Right ventricle myocardium superior (tissue), 1 donor: ENCODE results near the gene SGPL1. TPM values are rescaled to one million over a fixed set of nuclear protein-coding genes. Genes with fewer than 3 reads are reported as not detected.

Experiments used
- ATAC-seq: fragments of 200-7000 bp; cut with Tn5 transposase; one replicate; pipeline ENCODE4 v1.9.1; 2020; ENCODE audit warnings: mild to moderate bottlenecking; ENCODE audit not compliant: poor library complexity
- DNase-seq: peaks from one replicate; pipeline ENCODE4 v3.0.0-alpha.2; 2020
- intact Hi-C: fragments of 100-400 bp; cut with DNase I; formaldehyde crosslinking; loops from one replicate; pipeline ENCODE4 v1.11.2; 2022
- total RNA-seq: library from RNA; stranded (reverse); fragmentation: NEBNext Ultra II Directional; extraction: Animal tissue kit (Norgen Biotek cat#: 25700); gene quantifications from one replicate; pipeline ENCODE4 v1.2.1, GENCODE V29; 2021
- donor health status: DM: no; HTN: yes; CAD: no; lungs with severe emphysema.

SGPL1 gene
- total RNA-seq, 1 donor from 2014 or later, result 11.6 TPM

GRCh38 chr10:70832852-70833528 is 17.2 kb downstream of the SGPL1 start:
- DNase-seq (no peak), ATAC-seq (peak; percentile 21)
- intact Hi-C loops, result no loop called here

- intact Hi-C loops, result no loop called here
- DNase-seq (no peak), ATAC-seq (no peak)
Observed at GRCh38 chr10:70833601-70834000, 17.9 kb downstream of the SGPL1 start.

DNA sequence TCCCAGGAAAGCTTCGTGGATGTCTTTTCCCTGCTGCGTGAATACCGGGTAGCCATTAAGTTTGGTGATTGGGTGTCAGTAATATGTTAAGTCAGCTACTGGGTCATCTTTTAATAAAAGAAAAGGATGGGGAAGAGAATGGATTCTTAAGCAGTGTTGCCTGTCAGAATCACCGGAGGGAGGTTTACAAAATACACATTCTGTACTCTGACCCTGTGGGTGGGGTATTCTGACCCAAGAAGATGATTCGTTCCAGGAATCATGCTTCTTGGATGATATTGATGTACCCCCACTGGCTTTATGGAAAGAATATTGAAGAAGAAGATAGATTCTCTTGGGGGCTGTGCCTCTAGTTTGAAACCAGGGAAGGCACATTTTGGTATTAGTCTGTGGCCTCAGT is 18.3 kb downstream of the SGPL1 start:
- DNase-seq (no peak), ATAC-seq (no peak)
- intact Hi-C loops, result no loop called here

DNA sequence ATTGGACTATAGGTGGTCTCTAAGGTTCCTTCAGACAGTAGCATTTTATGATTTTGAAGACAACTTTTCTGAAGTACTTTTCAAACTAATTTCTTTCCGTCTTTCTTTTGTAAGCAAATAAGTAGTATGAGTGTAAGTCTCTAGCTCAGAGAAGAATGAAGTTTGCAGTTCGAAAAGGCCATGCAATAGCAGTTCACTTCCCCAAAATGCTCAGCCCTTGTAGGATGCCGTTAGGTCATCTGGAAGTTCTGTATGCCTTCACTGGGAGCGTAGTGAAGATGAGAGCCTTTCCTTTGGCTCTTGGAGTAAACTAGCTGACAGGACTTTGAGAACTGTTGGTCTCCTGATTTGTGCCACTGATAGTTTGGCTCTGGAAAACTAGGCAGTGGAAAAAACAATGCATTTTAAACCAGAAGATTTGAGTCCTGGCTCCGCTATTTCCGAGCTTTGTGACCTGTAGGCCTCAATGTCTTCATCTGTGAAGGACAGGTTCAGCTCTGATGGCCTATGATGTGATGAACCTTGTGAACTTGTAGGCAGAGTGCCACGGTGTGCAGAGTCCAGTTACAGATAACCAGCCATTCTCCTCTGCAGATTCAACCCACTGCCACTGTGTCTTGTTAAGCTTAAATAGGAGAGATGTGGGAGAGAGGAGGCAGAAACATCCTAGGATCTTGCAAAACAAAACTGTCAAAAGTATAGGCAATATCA is 18.8 kb downstream of the SGPL1 start:
- ATAC-seq (no peak), DNase-seq (no peak)
- intact Hi-C loops, result no loop called here

DNA sequence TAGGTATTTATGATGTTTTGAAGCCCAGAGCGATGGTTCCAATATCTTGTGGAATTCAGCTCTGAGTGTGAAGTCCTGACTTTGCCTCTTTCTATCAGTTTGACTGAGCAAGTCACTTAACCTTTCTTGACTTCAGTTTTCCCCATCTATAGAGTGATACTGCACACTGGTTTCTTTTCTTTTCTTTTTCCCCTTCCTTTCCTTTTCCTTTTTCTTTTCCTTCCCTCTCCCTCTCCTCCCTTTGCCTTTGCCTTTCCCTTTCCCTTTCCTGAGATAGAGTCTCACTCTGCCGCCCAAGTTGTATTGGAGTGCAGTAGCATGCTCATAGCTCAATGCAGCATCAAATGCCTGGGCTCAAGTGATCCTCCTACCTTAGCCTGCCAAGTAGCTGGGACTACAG is 20.6 kb downstream of the SGPL1 start:
- DNase-seq, result no peak
- intact Hi-C loops, result no loop called here
- no peak for ATAC-seq

DNA sequence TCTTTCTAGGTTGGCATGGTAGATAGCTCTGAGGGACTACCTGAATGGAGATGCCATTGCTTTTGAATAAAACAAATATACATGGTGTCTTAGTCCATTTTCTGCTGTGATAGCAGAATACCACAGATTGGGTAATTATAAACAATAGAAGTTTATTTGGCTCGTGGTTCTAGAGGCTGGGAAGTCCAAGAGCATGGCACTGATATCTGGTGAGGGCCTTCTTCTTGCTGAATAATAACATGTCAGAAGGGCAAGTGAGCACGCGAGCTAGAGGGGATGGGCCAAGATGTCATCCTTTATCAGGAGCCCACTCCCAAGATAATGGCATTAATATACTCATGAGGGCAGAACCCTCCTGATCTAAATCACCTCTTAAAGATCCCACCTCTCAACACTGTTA is 21.9 kb downstream of the SGPL1 start:
- DNase-seq (no peak), ATAC-seq (no peak)
- intact Hi-C loops, result no loop called here

- no peak for ATAC-seq
- no peak for DNase-seq
- intact Hi-C loops, result no loop called here
Observed at GRCh38 chr10:70838270-70838805, 22.6 kb downstream of the SGPL1 start.

DNA sequence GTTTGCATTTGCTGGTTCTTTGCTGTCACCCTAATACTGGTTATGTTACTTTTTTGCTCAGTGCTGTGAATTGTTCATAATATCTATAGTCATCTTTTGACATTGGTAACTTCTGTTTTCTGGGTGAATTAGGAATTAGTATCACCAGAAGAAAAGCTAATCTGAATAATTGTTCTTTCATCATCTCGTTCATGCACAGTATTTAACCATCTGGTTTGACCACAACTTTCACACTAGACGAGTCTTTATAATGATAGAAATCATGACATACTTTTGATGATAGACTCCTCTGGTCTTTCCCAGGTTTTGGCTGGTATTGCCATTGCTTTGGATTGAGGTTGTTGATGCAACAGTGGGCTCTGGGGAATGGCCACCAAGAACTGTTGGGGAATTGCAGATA is 25.1 kb downstream of the SGPL1 start:
- DNase-seq (no peak), ATAC-seq (no peak)
- intact Hi-C loops, result no loop called here

- ATAC-seq, result no peak
- intact Hi-C loops, result no loop called here
- no peak for DNase-seq
Observed at GRCh38 chr10:70843333-70843732, 27.6 kb downstream of the SGPL1 start.

DNA sequence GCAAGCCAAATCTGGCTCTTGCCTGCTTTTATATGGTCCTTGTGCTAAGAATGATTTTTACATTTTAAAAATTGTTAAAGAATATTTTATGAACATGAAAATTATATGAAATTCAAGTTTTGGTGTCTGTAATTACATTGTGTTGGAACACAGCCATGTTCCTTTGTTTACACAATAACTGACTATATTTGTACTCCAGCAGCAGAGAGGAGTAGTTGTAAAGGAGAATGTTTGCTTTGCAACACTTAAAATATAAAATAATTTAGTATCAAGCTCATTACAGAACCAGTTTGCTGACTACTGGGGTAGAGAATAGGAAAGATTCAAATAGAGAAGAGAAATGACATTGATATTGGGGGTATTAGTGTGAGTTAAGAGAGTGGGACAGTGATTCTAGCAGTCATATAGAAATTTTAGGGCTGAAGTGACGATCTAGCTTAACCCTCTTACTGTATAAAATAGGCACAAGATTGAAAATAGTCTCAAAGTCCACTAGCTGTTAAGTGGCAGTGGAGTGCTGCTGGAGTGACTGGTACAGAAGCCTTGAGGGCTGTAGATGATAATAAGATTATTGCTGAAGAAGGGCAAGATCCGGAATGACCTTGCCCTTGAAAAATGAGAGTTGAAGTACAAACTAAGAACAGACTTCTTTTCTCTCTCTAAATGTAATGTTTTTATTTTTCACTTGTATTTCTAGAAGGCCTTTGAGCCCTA is 28.2 kb downstream of the SGPL1 start:
- DNase-seq (no peak), ATAC-seq (no peak)
- intact Hi-C loops, result no loop called here

DNA sequence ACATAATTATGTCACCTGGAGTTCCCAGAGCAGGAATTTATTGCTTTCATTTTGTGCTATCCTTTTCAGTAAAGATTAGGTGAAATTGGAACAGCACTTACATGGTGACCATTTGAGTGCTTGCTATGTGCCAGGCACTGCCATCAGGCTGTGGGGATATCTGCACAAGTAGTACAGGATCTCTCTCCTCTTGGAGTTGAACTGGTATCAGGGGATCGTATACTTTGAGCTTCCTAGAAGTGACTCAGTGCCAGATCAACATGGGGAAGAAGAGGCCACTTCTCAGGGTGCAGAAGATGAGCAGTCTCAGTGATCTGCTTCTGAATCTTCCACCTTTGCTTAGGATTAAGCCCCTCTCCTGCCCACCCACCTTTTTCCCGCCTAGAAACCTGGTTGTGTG is 29.5 kb downstream of the SGPL1 start:
- ATAC-seq (no peak), DNase-seq (no peak)
- intact Hi-C loops, result no loop called here

- intact Hi-C loops, result no loop called here
- DNase-seq (no peak), ATAC-seq (no peak)
Observed at GRCh38 chr10:70845816-70846215, 30.1 kb downstream of the SGPL1 start.

DNA sequence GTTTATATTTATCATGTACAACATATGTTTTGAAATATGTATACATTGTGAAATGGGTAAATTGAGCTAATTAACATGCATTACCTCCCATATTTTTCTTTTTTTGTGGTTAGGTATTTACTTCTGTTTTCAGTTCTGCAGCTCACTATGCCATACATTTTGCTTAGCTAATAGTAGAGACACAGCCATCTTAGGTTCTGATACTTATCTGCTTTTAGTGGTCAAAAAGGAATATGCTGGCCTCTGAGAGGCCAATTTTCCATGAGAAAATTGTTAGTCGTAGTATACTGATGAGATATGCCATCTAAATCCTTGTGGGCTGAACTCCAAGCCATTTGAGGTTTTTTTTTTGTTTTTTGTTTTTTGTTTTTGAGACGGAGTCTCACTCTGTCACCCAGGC is 31.0 kb downstream of the SGPL1 start:
- no peak for DNase-seq
- intact Hi-C loops, result no loop called here
- no peak for ATAC-seq

DNA sequence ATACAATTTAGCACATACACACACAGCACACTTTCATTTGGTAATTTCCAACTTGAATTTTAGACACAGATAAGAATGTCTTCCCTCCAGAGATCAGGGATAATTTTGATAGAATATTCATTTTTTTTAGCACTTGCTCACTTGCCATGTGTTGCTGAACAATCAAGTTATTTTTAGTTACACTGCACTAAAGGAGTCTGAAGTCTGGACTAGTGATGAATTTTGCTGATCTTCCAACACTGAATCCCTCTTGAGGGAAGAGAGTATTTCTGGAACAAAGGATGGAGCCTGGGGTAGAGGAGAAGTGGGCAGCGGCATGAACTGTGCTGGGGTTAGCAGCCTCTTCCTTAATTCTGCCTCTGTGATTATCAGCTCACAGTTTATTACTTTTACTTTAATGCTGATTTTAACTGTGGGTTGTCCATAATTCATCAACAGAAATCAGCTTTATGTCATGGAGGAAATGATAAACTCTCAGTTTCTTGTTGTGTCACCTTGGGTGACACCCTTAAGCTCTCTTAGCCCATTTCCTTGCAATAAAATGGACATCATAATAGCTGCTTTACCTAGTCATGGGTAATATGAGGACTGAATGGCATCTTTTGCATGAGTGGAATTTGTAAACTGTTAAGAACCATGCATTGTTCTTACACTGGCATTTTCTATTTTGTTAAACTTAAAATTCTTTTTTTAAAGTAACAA is 32.1 kb downstream of the SGPL1 start:
- ATAC-seq, result peak; percentile 12
- DNase-seq, result no peak
- intact Hi-C loops, result no loop called here

DNA sequence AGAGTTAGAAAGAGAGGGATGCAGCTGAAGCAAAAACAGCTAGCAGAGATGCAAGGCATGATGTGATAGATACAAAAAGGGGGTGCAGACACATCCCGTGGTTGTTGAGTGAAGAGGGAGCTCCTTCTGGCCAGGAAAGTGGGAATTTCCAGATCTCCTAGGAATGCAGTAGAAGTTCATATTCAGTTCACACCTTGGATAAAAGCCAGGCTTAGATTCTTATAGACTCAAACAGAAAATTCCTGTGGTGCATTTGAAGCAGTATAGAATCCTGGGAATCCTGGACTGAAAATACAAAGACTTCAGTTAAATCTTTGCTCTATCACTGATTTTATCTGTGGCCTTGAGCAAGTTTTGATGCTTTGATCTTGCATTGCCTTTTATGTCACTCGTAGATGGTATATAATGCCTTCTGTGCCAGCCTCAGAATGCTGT is 33.9 kb downstream of the SGPL1 start:
- intact Hi-C loops, result no loop called here
- no peak for DNase-seq
- ATAC-seq, result no peak

GRCh38 chr10:70850097-70850496 is 34.3 kb downstream of the SGPL1 start:
- intact Hi-C loops, result no loop called here
- DNase-seq, result no peak
- no peak for ATAC-seq

DNA sequence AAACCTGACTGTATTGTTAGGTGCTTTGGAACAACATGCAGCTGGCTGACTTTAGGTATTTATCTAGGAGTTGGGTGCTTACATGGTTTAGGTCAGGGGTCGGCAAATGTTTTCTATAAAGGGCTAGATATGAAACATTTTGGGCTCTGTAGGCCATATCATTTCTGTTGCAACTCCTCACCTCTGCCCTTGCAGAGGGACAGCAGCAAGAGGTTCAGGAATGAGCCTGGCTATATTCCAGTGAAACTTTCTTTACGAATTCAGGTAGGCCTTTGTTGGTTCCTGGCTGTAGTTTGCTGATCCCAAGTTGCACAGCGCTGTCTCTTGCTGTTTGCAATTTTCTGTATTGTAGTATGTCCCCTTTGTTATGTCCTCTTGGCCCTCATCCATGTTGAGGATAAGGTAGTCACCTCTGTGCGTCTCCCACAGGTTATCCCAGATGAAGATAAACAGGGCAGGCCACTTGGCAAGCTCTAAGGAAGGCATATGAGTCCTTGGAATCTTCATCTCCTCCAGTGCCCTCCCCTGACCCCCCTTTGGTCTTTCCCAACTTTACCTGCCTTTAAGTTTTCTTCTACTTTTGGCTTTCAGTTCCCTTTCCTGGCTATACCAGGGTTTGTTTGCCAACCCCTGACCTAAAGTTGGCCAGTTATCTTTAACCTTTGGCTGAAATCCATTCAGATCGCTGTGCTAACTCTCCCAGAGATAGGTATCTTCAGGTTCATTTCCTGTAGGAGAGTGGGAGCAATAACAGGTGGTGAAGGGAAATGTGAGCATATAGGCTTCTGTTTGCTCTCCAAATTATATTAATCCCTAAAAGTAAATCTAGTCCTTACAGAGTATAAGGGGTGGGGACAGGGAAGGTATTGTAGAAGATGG is 36.1 kb downstream of the SGPL1 start:
- ATAC-seq (no peak), DNase-seq (no peak)
- intact Hi-C loops, result no loop called here

DNA sequence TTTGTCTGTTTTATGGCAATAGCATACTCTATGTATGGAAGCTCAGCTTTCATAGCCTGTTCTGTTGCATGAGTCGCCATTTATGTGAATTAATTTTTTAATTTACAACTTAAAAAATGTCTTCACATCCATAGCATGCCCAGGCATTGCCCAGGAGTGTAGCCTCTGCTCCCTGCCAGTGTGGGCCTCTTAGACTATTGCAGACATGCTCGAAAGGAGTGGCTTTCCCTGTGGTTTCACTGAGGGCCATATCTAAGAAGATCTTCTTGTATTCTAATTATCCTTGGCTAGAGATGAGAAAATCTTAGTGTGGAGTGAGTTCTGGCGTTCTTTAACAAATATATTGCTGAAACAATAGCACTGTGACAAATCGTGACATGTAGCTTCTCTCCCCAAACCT is 37.3 kb downstream of the SGPL1 start:
- intact Hi-C loops, result no loop called here
- DNase-seq, result no peak

More for the DNA sequence above, 37.3 kb downstream of the SGPL1 start:
- ATAC-seq, result no peak
